COLO829 (cell line): ENCODE data around the gene OR10G2.
"Not testable (repeated sequence)": the region's sequence is repeated elsewhere in the genome, so short reads cannot be mapped to it uniquely, and the experiment has no call there.

Experiments
- DNase-seq: peaks from one replicate; pipeline ENCODE4 v3.0.0; 2012; ENCODE audit warnings: low spot score

Gene OR10G2

GRCh38 chr14:21634840-21635239 lies at the start of gene OR10G2:
TSS of gene OR10G2 (minus strand) at chr14:21634940. CDS start at chr14:21634842, 98 bp downstream.
- no peak for DNase-seq

- no peak for DNase-seq
Measured at GRCh38 chr14:21680072-21680471, 45.3 kb upstream of the OR10G2 start.

GRCh38 chr14:21675566-21675965 lies 40.8 kb upstream of the OR10G2 start:
- no peak for DNase-seq

- no peak for DNase-seq
Measured at GRCh38 chr14:21673718-21674117, 39.0 kb upstream of the OR10G2 start, which contains the start of gene OR4E1. TSS of gene OR4E1 (minus strand) at chr14:21673818. CDS start at chr14:21670935, 2,883 bp downstream.

GRCh38 chr14:21672116-21672515 lies 37.4 kb upstream of the OR10G2 start:
- no peak for DNase-seq

GRCh38 chr14:21671371-21671770 lies 36.6 kb upstream of the OR10G2 start:
- DNase-seq: no peak

- DNase-seq: no peak
Measured at GRCh38 chr14:21669284-21669683, 34.5 kb upstream of the OR10G2 start.

GRCh38 chr14:21668377-21668776 lies 33.6 kb upstream of the OR10G2 start:
- DNase-seq: no peak

GRCh38 chr14:21656980-21657379 lies 22.2 kb upstream of the OR10G2 start:
- DNase-seq: no peak

GRCh38 chr14:21654215-21654614 lies 19.5 kb upstream of the OR10G2 start:
- DNase-seq: no peak

GRCh38 chr14:21653331-21653885 lies 18.7 kb upstream of the OR10G2 start, which contains the start of gene OR4E2:
TSS of gene OR4E2 (plus strand) at chr14:21653835. CDS start at chr14:21665083, 11,248 bp downstream.
- no peak for DNase-seq

- no peak for DNase-seq
Measured at GRCh38 chr14:21652209-21652808, 17.6 kb upstream of the OR10G2 start.

- DNase-seq: no peak
Measured at GRCh38 chr14:21647380-21647779, 12.6 kb upstream of the OR10G2 start.

GRCh38 chr14:21643407-21643806 lies 8.7 kb upstream of the OR10G2 start:
- no peak for DNase-seq

- no peak for DNase-seq
Measured at GRCh38 chr14:21642683-21643082, 7.9 kb upstream of the OR10G2 start.

GRCh38 chr14:21631084-21631483 lies 3.7 kb downstream of the OR10G2 start:
- DNase-seq: no peak

- not testable (repeated sequence) for DNase-seq
Measured at GRCh38 chr14:21630503-21630902, 4.2 kb downstream of the OR10G2 start.

- DNase-seq: no peak
Measured at GRCh38 chr14:21626491-21627230, 8.1 kb downstream of the OR10G2 start.

- no peak for DNase-seq
Measured at GRCh38 chr14:21617614-21618013, 17.1 kb downstream of the OR10G2 start.

- no peak for DNase-seq
Measured at GRCh38 chr14:21614240-21614639, 20.5 kb downstream of the OR10G2 start.

GRCh38 chr14:21612324-21612723 lies 22.4 kb downstream of the OR10G2 start:
- DNase-seq: no peak

- not testable (repeated sequence) for DNase-seq
Measured at GRCh38 chr14:21602181-21602580, 32.6 kb downstream of the OR10G2 start.

GRCh38 chr14:21589317-21589716 lies 45.4 kb downstream of the OR10G2 start:
- no peak for DNase-seq
